Stimulated activated CD4-positive, alpha-beta T cell treated with anti-CD3 and anti-CD28 coated beads, TNF-alpha, amount 100 ng/mL, for 1 hour (primary cell): Measurements from ENCODE around the gene MRPL54.

Source experiments
- DNase-seq, 3 donors: peaks; one replicate each; pipeline ENCODE4 v3.0.0-alpha.2; 2020; ENCODE audit warnings: low read depth in 3 of 3, low spot score in 1 of 3

Gene MRPL54

DNA sequence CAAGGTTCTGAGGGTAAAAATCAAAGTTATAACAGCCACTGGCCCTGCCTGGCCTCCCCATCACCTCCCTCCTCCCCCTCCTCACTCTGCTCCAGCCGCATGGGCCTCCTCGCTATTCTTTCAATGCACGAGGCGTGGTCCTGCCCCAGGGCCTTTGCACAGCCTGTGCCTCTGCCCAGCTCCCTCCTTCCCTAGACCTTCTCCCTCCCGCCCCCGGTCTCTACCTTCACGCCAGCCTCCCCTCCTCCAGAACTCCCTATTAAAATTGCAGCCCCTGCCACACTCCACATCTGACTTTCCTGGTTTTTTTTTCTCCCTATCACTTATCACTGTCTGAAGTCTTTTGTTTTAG lies 6.2 kb downstream of the MRPL54 start:
- no peak for DNase-seq

DNA sequence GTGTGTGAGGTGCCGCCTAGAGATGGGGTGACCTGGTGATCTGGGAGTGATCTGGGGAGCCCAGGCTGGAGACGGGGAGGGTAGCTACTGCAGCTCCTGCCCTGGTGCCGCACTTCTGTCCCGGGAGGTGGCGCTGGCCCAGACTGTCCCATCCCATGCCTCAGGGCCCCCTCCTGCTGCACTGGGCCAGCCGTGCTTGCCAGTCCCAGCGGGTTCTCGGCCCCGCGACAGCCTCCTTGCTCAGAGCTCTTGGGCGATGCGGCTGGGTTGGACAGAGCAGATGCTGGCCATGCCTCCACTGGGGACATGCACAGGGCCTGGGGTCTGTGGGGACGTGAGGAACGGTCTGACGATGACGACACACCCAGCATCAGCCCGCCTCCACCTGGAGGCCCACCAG lies 7.0 kb downstream of the MRPL54 start:
- DNase-seq = no peak

GRCh38 chr19:3770136-3770999 lies 7.9 kb downstream of the MRPL54 start:
- DNase-seq = no peak

DNA sequence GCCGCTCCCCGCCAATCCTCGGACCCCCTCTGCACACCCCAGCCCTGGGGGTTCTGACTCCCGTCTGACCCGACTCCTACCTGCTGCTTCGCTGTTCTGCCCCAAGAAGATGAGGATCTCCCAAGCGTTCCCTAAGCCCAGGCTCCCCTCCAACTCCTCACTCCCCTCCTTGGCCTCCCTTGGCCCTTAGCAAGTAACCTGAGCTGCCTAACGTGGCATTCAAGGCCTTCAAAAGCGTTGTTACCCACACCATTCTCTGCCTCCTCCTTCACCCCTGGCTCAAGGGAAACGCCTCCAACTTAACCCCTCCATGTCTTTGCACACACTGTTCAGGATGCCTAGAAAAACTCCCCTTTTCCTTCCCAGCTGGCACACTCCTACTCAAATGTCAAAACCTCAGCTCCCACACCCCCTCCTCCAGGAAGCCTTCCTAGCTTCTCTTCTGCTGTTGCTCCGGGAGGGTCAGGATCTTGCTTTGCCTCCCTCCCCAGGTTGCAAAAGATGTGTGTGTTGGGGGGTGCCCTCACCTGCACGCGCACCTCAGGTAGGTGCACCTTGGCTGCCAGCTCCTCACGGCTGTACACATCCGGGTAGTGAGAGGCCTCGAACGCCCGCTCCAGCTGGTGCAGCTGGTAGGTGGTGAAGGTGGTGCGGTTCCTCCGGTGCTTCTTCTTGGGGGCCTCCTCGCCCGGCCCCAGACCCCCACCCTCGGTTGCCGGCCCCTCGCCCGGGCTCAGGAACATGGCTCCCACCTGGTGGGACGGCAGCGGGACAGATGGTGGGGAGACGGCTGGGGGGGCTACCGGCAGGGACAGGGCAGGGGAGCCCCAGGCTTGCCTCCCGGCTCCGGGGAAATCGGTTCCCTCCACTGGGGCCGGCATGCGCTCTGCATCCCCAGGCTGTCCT lies 8.8 kb downstream of the MRPL54 start:
- no peak for DNase-seq

GRCh38 chr19:3771906-3772455 lies 9.5 kb downstream of the MRPL54 start, which contains the start of gene RAX2:
Gene RAX2 (minus strand): TSS chr19:3772228. CDS start chr19:3771742, 486 bp downstream.
- DNase-seq = no peak

DNA sequence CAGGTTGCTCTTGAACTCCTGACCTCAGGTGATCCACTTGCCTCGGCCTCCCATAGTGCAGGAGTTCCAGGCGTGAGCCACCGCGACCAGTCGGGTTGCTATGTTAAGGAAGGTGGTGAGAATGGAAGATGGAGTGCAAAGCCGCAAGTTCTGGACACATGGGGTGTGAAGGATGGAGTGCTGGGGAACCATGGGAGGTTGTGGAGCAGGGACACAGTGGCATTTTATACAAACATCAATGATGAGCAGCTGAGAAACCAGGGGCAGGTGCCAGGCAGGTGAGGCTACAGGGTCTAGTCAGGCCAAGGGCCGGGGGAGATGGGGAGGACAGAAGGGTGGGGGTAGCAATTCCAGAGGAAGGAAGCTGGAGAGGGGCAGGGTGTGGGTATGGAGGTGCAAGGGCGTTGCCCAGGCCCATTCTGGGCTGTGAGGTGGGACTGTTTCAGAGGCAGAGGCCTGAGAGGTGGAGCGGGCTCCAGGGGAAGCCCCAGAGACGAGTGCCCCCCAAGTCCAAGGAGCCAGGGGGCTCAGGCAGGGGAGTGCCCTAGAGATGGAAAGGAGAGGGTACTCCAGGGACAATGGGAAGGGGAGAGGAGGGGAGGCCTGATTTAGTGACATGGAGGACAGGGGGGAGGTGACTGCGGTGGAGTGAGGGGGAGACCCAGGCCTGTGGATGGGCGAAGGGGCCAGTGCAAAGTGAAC lies 11.5 kb downstream of the MRPL54 start:
- DNase-seq = no peak

DNA sequence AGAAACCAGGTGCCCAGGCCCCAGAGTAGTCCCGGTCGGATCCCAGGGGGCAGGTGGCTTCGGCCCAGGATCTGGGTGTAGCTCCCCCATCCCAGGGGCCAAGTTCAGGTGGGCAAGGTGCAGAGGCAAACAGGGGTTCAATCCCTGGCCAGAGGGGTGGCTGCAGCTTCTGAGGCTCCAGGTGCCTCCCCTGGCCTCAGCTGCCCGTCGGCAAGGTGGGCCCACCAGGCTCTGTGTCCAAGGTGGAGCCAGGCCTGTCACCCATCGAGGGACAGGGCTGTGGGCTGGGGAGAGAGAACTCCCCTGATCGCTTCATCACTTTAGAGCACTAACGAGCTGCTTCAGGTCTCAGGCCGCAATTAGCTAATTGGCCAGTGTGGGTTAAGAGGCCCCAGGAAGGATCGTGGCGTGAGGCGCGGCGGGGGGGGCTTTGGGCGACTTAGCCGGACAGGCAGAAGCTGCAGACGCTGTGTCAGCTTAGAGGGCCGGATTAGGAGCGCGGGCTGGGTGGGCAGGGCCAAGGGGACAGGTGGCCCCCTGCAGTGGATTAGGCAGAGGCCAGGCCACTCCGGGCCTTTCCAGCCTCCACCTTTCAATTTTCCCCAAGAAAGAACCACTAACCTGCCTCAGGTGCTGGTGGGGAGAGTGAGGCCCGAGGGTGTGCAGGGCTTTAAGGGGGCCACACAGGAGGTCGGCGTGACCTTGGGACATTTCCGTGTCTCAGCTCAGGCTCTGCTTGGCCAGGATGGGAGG lies 12.3 kb downstream of the MRPL54 start:
- no peak for DNase-seq

- DNase-seq = no peak
Observed at GRCh38 chr19:3775374-3775711, 12.9 kb downstream of the MRPL54 start.

- no peak for DNase-seq
Observed at GRCh38 chr19:3775831-3776230, 13.3 kb downstream of the MRPL54 start.

GRCh38 chr19:3776479-3777040 lies 14.1 kb downstream of the MRPL54 start:
- DNase-seq = no peak

DNA sequence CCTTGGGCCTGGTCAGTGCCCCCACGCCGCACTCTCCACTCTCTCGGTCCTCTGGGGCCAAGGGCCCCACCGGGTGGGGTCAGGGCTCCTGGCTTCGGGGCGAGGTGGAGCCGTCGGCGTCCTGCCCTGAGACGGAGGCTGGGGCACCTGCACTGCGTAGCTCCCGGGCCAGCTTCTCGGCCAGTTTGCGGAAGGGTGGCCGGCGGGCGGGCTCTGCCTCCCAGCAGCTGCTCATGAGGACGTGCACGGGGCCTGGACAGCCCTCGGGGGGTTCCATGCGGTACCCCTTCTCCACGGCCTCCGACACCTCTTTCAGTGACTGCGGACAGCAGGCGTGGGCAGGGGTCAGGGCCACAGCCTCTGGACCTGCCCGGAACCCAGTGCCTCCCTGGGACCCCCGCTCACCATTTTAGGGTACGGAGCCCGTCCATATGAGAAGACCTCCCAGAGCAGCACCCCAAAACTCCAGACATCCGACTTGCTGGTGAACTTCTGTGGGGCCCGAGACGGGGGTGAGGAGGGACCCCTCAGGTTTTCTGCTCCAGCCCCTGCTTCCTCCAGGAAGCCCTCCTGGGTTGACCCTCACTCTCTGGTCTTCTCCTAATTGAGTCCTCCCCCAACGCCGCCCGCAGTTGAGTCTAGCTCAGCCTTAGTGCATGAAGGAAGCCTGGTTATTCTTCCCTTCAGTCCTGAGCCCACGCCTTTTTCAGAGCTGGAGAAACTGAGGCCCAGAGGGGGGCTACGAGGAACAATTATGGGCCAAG lies 15.8 kb downstream of the MRPL54 start:
- no peak for DNase-seq

DNA sequence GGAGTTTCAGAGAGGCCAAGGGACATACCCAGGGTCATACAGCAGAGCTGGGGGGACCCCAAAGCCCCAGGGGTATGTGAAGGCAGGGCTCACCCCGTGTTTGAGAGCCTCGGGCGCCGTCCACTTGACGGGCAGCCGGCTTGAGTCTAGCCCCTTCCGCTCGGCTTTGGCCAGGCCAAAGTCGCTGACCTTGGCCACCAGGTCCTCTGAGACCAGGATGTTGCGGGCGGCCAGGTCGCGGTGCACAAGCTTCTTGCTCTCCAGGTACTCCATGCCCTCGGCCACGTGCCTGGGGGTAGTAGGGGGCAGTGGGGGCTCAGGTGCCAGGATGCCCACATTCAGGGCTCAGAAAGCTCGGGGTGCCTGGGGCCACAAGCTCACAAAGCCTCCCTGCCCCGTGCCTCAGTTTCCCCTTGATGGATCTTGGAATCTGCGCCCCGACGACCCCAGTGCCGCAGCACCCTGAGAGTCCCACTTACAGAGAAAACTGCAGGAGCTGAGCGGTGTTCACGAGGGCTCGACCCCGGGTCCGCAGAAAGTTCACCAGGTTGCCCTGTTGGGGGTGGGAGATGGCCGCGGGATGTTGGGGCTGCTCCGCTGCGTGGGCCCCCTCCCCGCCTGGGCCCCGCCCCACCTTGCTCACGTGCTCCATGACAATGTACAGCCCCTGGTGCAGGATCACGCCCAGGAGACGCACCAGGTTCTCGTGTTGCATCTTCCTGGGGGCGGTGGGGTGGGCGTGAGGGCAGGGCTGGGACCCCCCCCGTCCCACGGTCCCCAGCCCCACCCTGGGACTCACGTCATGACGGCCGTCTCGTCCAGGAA lies 16.6 kb downstream of the MRPL54 start:
- no peak for DNase-seq

DNA sequence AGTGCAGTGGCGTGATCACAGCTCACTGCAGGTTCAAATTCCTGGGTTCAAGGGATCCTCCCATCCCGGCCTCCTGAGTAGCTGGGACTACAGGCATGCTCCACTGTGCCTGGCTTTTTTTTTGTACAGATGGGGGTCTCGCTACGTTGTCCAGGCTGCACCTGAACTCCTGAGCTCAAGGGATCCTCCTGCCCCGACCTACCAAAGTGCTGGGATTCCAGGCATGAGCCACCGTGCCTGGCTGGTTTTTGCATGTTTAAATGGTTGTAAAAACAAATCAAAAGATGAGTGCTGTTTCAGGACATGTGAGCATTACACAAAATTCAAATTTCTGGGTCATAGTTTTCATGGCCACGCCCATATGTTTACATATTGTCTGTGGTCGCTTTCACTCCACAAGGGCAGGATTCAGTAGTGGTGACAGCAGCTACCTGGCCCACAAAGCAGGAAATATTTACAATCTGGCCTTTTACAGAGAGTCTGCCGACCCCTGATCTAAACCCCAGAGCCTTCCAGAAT lies 18.4 kb downstream of the MRPL54 start:
- no peak for DNase-seq

DNA sequence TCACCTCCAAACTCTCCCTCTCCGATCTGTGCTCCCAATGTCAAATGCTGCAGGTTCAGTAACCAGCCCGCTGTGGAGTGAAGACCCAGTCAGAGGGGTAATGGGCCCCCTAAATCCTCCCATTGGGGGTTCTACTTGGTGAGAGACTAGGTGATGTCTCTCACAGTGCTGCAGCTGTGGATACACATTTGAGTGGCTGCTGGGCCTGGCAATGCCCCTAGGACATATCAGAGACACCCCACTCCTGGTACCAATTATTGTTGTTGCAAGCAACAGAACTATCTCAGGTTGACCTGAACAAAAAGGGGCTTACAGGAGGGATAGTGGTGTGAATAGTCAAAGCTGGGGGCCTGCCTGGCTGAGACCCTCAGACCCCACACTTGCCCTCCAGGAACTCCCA lies 19.1 kb downstream of the MRPL54 start:
- DNase-seq = no peak

DNA sequence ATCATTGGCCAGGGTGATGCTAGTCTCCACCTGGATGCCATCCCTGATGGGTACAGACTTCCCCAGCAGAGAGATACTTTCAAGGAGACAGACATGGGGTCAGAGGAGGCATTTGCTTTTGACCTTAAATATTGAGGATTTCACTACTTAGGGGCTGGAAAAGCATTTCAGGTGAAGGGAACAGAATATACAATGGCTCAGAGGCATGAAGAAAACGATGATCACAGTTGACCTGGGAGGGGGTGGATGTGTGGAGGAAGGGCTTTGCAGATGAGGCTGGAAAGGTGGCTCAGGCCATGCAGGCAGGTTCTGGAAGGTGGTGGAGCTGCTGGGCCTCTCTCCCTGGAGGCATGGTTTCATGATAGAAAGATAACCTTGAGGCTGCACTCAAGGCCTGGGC lies 19.8 kb downstream of the MRPL54 start:
- no peak for DNase-seq

DNA sequence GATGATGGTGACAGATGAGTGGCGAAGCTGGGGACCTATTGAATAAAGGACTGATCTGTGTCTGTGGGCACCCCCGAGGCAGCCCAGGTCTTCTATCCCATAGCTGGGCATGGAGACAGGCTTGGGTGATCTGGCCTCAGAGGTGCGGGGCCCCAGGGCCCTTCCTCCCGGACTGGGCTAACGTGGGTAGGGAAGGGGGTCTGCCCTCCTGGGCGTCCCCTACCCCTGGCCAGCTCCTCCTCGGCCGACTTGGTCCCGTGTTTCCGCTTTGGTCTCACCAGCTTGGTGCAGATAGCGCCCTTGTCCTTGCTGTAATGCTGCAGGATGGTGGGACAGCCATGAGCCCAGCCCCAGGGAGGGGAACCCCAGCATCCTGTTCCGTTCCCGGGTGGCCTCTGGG lies 20.4 kb downstream of the MRPL54 start:
- DNase-seq = no peak

- DNase-seq = peak in 1 of 3 donors; percentile 35
Observed at GRCh38 chr19:3783660-3784584, 21.4 kb downstream of the MRPL54 start.
